Upper lobe of left lung (tissue), 4 donors: ENCODE data around the gene CDK5RAP1.

ENCODE experiments used
- POLR2A ChIP-seq, 4 donors: fragments of 450-650 bp; IDR thresholded peaks; one replicate each; pipeline ENCODE4 v1.5.1; 2016 to 2017; ENCODE audit warnings: antibody characterized with exemption in 4 of 4, mild to moderate bottlenecking in 2 of 4
- TF ChIP-seq, protein P1 (sequence below), 6 experiments: fragments of 450-650 bp in 4 of 6; fragments of 200-600 bp in 2 of 6; sonication (generic) in 2 of 6; IDR thresholded peaks; one replicate each; pipeline ENCODE4 v1.5.1; 2016 to 2019; ENCODE audit warnings: antibody characterized with exemption in 6 of 6

DNA sequence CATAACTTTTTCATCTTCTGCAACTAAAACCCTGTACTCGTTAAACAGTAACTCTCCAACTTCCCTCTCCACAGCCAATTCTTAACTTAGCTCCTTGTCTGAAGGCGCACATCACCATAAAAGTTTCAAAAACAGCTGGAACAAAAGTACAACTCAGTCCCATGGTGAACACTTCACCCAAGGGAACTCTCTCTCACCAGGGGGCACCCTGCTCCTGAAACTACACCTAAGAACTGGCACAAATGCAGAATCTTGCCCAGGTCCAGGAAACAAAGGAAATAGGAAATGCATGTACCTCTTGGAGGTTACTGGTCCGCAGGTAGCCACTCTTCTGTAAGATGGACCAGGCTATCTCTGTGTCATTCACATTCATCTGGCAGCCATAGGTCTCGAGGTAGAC is 6.6 kb downstream of the CDK5RAP1 start:
- TF ChIP-seq, protein P1, sequence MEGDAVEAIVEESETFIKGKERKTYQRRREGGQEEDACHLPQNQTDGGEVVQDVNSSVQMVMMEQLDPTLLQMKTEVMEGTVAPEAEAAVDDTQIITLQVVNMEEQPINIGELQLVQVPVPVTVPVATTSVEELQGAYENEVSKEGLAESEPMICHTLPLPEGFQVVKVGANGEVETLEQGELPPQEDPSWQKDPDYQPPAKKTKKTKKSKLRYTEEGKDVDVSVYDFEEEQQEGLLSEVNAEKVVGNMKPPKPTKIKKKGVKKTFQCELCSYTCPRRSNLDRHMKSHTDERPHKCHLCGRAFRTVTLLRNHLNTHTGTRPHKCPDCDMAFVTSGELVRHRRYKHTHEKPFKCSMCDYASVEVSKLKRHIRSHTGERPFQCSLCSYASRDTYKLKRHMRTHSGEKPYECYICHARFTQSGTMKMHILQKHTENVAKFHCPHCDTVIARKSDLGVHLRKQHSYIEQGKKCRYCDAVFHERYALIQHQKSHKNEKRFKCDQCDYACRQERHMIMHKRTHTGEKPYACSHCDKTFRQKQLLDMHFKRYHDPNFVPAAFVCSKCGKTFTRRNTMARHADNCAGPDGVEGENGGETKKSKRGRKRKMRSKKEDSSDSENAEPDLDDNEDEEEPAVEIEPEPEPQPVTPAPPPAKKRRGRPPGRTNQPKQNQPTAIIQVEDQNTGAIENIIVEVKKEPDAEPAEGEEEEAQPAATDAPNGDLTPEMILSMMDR (IDR thresholded peaks at IDR 0.05), result no peak
- no peak for TF ChIP-seq POLR2A (IDR thresholded peaks at IDR 0.05)
